Measurements from ENCODE around the gene USP51.
"Not testable (repeated sequence)": the region's sequence is repeated elsewhere in the genome, so short reads cannot be mapped to it uniquely, and the experiment has no call there.

USP51 gene

DNA sequence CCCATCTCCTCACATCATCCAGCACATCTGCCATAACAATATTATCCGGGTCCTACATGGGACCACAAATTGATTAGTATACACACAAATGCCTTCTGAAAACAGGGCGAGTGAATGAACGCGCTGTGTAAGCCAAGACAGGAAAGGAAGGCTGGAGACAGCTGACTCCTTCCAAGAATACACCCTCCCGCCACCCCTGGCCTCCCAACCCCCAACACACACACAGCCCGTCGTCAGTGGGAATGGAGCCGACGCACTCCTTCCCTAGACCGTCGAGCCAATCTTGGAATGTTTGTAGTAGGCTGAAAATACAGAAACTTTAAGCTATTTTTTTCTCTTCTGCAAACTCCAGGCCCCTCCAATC, 38.0 kb downstream of the USP51 start:
- DNase-seq (ENCODE audit: low read depth): no peak
- no peak for TF ChIP-seq CTCF (IDR thresholded peaks at IDR 0.05; ENCODE audit: insufficient read depth, low read depth, low read length, missing control alignments)
- peak overlapping the region; percentile 84 for H3K4me3 ChIP-seq (ENCODE audit: low read depth, low read length)

GRCh38 chrX:55451141-55451540, 38.5 kb downstream of the USP51 start:
- H3K4me3 ChIP-seq (ENCODE audit: low read depth, low read length): peak overlapping the region; percentile 84
- TF ChIP-seq CTCF (IDR thresholded peaks at IDR 0.05; ENCODE audit: insufficient read depth, low read depth, low read length, missing control alignments): no peak
- no peak for DNase-seq (ENCODE audit: low read depth)

- H3K4me3 ChIP-seq (ENCODE audit: low read depth, low read length): no peak overlapping the region
- peak; percentile 0 for DNase-seq (ENCODE audit: low read depth)
- no peak for TF ChIP-seq CTCF (IDR thresholded peaks at IDR 0.05; ENCODE audit: insufficient read depth, low read depth, low read length, missing control alignments)
Measured at GRCh38 chrX:55450259-55450658, 39.4 kb downstream of the USP51 start.

- not testable (repeated sequence) for DNase-seq (ENCODE audit: low read depth); H3K4me3 ChIP-seq (ENCODE audit: low read depth, low read length)
Measured at GRCh38 chrX:55443468-55443867, 46.2 kb downstream of the USP51 start.

All from GM12865 (cell line).